RWPE1 (cell line): Measurements from ENCODE around the gene HOOK2.
A peak's percentile ranks its signal among the peaks of the same experiment; 100 is the strongest.

Source experiments
- CTCF ChIA-PET: fragments of 350-600 bp; sonication (Branson Sonifier 250); formaldehyde crosslinking; extraction: SDS; loops from one replicate; lab custom pipeline; 2021; lab: Yijun Ruan, JAX
- POLR2A ChIA-PET: fragments of 400-600 bp; formaldehyde crosslinking; extraction: SDS; loops from one replicate; lab custom pipeline; 2020; ENCODE audit warnings: antibody characterized with exemption; ENCODE audit not compliant: low non-redundant PET; lab: Yijun Ruan, JAX
- DNase-seq: peaks from one replicate; pipeline ENCODE4 v3.0.0; 2012; ENCODE audit warnings: low spot score
- H3K27ac ChIP-seq: fragments of 450-650 bp; 2 replicates; pipeline ENCODE4 v1.5.1; 2017
- CTCF ChIP-seq: fragments of 450-650 bp; conservative IDR thresholded peaks from 2 replicates; pipeline ENCODE4 v1.5.1; 2017; ENCODE audit warnings: low read depth, mild to moderate bottlenecking

HOOK2 gene

GRCh38 chr19:12789098-12789903 lies 13.9 kb upstream of the HOOK2 start:
- ChIA-PET POLR2A (interaction anchor here (7.3 kb wide), 1 partner anchor 12 kb away, joined by 120 read pairs; the partner anchor contains the start of gene HOOK2), CTCF (interaction anchor here (2.0 kb wide), 1 partner anchor 11 kb away, joined by 11 read pairs; no protein-coding TSS in a partner anchor)
- TF ChIP-seq CTCF, result no peak
- H3K27ac ChIP-seq, result peak overlapping the region; percentile 100
- DNase-seq, result peak; percentile 49

GRCh38 chr19:12788682-12789097 lies 13.3 kb upstream of the HOOK2 start:
- H3K27ac ChIP-seq, result peak overlapping the region; percentile 100
- TF ChIP-seq CTCF, result no peak
- ChIA-PET POLR2A (interaction anchor here (7.3 kb wide), 1 partner anchor 11 kb away, joined by 120 read pairs; the partner anchor contains the start of gene HOOK2), CTCF (interaction anchor here (2.0 kb wide), 1 partner anchor 10 kb away, joined by 11 read pairs; no protein-coding TSS in a partner anchor)
- peak; percentile 62 for DNase-seq

GRCh38 chr19:12788042-12788681 lies 12.8 kb upstream of the HOOK2 start:
- no peak for TF ChIP-seq CTCF
- DNase-seq, result no peak
- H3K27ac ChIP-seq, result peak overlapping the region; percentile 100
- CTCF ChIA-PET, result interaction anchor here (2.0 kb wide), 1 partner anchor 10 kb away, joined by 11 read pairs; no protein-coding TSS in a partner anchor
- POLR2A ChIA-PET, result interaction anchor here (7.3 kb wide), 1 partner anchor 11 kb away, joined by 120 read pairs; the partner anchor contains the start of gene HOOK2

GRCh38 chr19:12787458-12787857 lies 12.1 kb upstream of the HOOK2 start:
- ChIA-PET CTCF (no interaction called here), POLR2A (no interaction called here)
- H3K27ac ChIP-seq, result peak overlapping the region; percentile 100
- no peak for TF ChIP-seq CTCF
- no peak for DNase-seq

- DNase-seq, result no peak
- no peak for TF ChIP-seq CTCF
- CTCF ChIA-PET, result interaction anchor here (0.6 kb wide), 1 partner anchor 61 kb away, joined by 3 read pairs; no protein-coding TSS in a partner anchor
- H3K27ac ChIP-seq, result peak overlapping the region; percentile 100
- POLR2A ChIA-PET, result no interaction called here
Measured at GRCh38 chr19:12786952-12787351, 11.6 kb upstream of the HOOK2 start.
